KMS-11 (cell line): ENCODE measurements around the gene POLR1C.
A peak's percentile ranks its signal among the peaks of the same experiment; 100 is the strongest.

Experiments used
- H2AFZ ChIP-seq: fragments of 200-600 bp; sonication (generic); 2 replicates; pipeline ENCODE4 v1.6.1; 2016; ENCODE audit warnings: antibody characterized with exemption, mixed run types, low read depth
- H3K27ac ChIP-seq: fragments of 200-600 bp; sonication (generic); 2 replicates; pipeline ENCODE4 v1.6.1; 2016; ENCODE audit warnings: mild to moderate bottlenecking, mixed run types
- H3K27me3 ChIP-seq: fragments of 200-600 bp; sonication (generic); 2 replicates; pipeline ENCODE4 v1.6.1; 2017; ENCODE audit warnings: mild to moderate bottlenecking, low read depth, mixed run types, moderate library complexity; ENCODE audit not compliant: insufficient read depth
- H3K36me3 ChIP-seq: fragments of 200-600 bp; sonication (generic); 2 replicates; pipeline ENCODE4 v1.6.1; 2017; ENCODE audit warnings: mild to moderate bottlenecking, mixed run types; ENCODE audit not compliant: insufficient read depth
- H3K4me1 ChIP-seq: fragments of 200-600 bp; sonication (generic); 2 replicates; pipeline ENCODE4 v1.6.1; 2016; ENCODE audit warnings: mild to moderate bottlenecking, low read depth, mixed run types; ENCODE audit not compliant: poor library complexity, severe bottlenecking
- H3K4me2 ChIP-seq: fragments of 200-600 bp; sonication (generic); 2 replicates; pipeline ENCODE4 v1.7.0; 2016; ENCODE audit warnings: mild to moderate bottlenecking, mixed run types
- H3K4me3 ChIP-seq: fragments of 200-600 bp; sonication (generic); IDR thresholded peaks from 2 replicates; pipeline ENCODE4 v1.6.1; 2017; ENCODE audit warnings: low read depth, low read length, mixed read lengths; ENCODE audit not compliant: insufficient read depth
- H3K79me2 ChIP-seq: fragments of 200-600 bp; sonication (generic); 2 replicates; pipeline ENCODE4 v1.6.1; 2016; ENCODE audit warnings: low read depth, mixed run types; ENCODE audit not compliant: insufficient read depth
- H3K9ac ChIP-seq: fragments of 200-600 bp; sonication (generic); 2 replicates; pipeline ENCODE4 v1.6.1; 2016; ENCODE audit warnings: mild to moderate bottlenecking, mixed run types
- H4K20me1 ChIP-seq: fragments of 200-600 bp; sonication (generic); 2 replicates; pipeline ENCODE4 v1.6.1; 2016; ENCODE audit warnings: mild to moderate bottlenecking, mixed run types; ENCODE audit not compliant: insufficient read depth
- TF ChIP-seq, protein P1 (sequence below): fragments of 200-600 bp; sonication (generic); conservative IDR thresholded peaks from 2 replicates; pipeline ENCODE4 v1.6.1; 2017; ENCODE audit warnings: low read depth, mild to moderate bottlenecking, antibody characterized with exemption, low read length, moderate library complexity, mixed read lengths

POLR1C gene

DNA sequence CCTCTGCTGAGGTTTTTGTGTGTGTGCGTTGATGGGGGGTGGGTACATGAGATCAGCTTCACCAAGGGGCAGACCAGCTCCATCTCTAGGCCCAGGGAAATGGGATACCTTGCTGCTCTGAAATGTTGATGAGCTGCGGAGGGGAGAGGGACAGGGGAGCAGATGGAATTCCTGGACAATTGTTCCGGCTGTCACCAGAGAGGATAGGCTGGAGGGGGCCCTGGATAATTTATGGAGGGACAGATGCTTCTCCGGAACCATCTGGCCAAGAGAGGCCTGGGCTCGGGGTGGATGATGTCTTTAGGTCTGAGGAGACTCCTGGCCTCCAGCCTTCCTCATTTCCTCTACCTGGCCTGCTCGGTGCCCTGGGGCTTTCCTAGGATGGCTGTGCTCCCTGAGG is 41.4 kb upstream of the POLR1C start:
- TF ChIP-seq, protein P1, sequence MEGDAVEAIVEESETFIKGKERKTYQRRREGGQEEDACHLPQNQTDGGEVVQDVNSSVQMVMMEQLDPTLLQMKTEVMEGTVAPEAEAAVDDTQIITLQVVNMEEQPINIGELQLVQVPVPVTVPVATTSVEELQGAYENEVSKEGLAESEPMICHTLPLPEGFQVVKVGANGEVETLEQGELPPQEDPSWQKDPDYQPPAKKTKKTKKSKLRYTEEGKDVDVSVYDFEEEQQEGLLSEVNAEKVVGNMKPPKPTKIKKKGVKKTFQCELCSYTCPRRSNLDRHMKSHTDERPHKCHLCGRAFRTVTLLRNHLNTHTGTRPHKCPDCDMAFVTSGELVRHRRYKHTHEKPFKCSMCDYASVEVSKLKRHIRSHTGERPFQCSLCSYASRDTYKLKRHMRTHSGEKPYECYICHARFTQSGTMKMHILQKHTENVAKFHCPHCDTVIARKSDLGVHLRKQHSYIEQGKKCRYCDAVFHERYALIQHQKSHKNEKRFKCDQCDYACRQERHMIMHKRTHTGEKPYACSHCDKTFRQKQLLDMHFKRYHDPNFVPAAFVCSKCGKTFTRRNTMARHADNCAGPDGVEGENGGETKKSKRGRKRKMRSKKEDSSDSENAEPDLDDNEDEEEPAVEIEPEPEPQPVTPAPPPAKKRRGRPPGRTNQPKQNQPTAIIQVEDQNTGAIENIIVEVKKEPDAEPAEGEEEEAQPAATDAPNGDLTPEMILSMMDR = no peak
- Histone ChIP-seq H2AFZ (no peak overlapping the region), H3K9ac (no peak overlapping the region), H3K36me3 (no peaks in the 10 kb centered on the region), H3K4me1 (peaks cover 18% of the 10 kb centered on the region), H3K27me3 (no peaks in the 10 kb centered on the region), H3K4me2 (no peak overlapping the region), H4K20me1 (no peaks in the 10 kb centered on the region), H3K27ac (no peak overlapping the region), H3K4me3 (no peak overlapping the region), H3K79me2 (peaks cover 11% of the 10 kb centered on the region)

- TF ChIP-seq, protein P1 = no peak
- H3K4me3 ChIP-seq = no peak overlapping the region
- H3K9ac ChIP-seq = 0 out of 2 replicates have a peak overlapping the region, but pooled peaks have one; percentile 82
- H4K20me1 ChIP-seq = no peaks in the 10 kb centered on the region
- H3K36me3 ChIP-seq = no peaks in the 10 kb centered on the region
- H3K27ac ChIP-seq = no peak overlapping the region; the same call in 1 of the 2 replicates
- H2AFZ ChIP-seq = peak overlapping the region; percentile 94
- peaks cover 26% of the 10 kb centered on the region for H3K4me1 ChIP-seq
- peaks cover 11% of the 10 kb centered on the region for H3K79me2 ChIP-seq
- peak overlapping the region; percentile 86 for H3K4me2 ChIP-seq
- no peaks in the 10 kb centered on the region for H3K27me3 ChIP-seq
Measured at GRCh38 chr6:43476746-43477145, 40.1 kb upstream of the POLR1C start.

DNA sequence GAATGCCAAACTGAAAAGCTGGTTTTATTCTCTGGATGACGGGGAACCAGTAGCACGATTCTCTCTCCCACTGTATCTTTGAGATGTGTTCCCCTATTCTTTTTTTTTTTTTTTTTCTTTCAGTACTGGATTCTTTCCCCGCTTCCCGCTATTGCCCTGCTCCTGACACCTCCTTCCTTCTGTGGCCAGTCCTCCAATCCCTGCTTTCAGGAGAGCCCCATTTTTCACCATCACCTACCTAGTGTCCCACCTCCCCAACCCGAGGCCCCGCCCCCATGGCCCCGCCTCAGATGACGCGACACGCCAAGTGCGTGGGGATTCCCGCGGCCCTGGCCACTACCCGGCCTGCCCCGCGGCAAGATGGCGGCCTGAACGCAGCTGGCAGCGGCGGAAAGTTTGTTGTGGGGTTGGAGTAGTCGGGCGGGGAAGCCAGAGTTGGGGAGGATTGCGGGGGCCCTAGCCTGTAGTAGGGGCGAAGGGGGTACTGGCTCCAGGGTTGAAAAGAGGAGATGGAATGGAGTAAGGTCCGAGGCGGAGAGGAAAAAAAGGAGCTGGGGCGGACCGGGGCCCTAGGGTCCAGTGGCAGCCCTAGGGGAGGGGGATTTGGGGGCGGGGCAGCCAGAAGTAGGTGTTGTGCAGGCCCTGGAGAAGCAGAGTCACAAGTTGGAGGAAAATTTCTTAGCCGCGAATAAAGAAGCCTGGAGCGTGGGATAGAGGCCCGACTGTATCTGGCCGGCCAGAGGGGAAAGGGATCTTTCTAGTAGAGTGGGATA is 39.5 kb upstream of the POLR1C start, which contains the start of gene TJAP1:
TSS of gene TJAP1 (plus strand) at position 336 of the 773 bp plus-strand sequence. CDS start 21,432 bp downstream, outside the sequence.
- Histone ChIP-seq H4K20me1 (no peaks in the 10 kb centered on the region), H3K27me3 (no peaks in the 10 kb centered on the region), H2AFZ (peak within 1 kb of the TSS; percentile 94), H3K79me2 (peaks cover 11% of the 10 kb centered on the region), H3K4me1 (peaks cover 26% of the 10 kb centered on the region), H3K27ac (peak within 1 kb of the TSS; percentile 43), H3K36me3 (no peaks in the 10 kb centered on the region), H3K4me2 (peak within 1 kb of the TSS; percentile 86), H3K9ac (peak within 1 kb of the TSS; percentile 82), H3K4me3 (no peak within 1 kb of the TSS)
- TF ChIP-seq, protein P1 = no peak

DNA sequence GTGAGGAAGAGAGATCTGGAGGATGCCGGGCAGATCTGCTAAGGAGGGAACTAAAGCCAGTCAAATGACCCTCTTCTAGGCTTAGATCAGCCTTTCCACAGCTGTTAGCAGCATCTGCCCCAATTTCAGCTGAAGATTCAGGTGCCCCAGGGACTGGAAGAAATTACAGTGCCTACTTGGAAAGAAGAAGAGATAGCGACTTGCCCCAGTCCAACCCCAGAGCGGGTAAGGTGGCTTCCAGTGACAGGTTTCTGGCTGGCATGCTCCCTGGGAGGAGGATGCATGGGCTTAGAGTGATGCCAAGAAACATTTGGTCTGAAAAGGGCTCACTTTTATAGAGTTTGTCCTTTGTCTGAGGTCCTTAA is 38.9 kb upstream of the POLR1C start:
- TF ChIP-seq, protein P1 = no peak
- Histone ChIP-seq H3K27ac (peak overlapping the region; percentile 43), H2AFZ (peak overlapping the region; percentile 94; the same call in 1 of the 2 replicates)

More for the DNA sequence above, 38.9 kb upstream of the POLR1C start:
- H3K36me3 ChIP-seq = no peaks in the 10 kb centered on the region
- no peaks in the 10 kb centered on the region for H4K20me1 ChIP-seq
- H3K4me1 ChIP-seq = peaks cover 26% of the 10 kb centered on the region
- H3K79me2 ChIP-seq = peaks cover 11% of the 10 kb centered on the region
- H3K9ac ChIP-seq = peak overlapping the region; percentile 82
- H3K4me2 ChIP-seq = peak overlapping the region; percentile 86
- H3K27me3 ChIP-seq = no peaks in the 10 kb centered on the region
- no peak overlapping the region for H3K4me3 ChIP-seq
